Loucy (cell line): ENCODE data around the gene STUB1.

Source experiments
- H2AFZ ChIP-seq: fragments of 200-600 bp; sonication (generic); 2 replicates; pipeline ENCODE4 v1.6.0; 2016; ENCODE audit warnings: antibody characterized with exemption, mild to moderate bottlenecking, low read length, moderate library complexity
- H3F3A ChIP-seq: fragments of 200-600 bp; 2 replicates; pipeline ENCODE4 v1.6.0; 2016; ENCODE audit warnings: antibody characterized with exemption, low read depth, mild to moderate bottlenecking
- H3K27me3 ChIP-seq: fragments of 200-600 bp; sonication (generic); 2 replicates; pipeline ENCODE4 v1.6.1; 2014; ENCODE audit warnings: low read length, mild to moderate bottlenecking; ENCODE audit not compliant: insufficient read depth, poor library complexity, severe bottlenecking
- H3K36me3 ChIP-seq: fragments of 200-600 bp; sonication (generic); 2 replicates; pipeline ENCODE4 v1.6.1; 2016; ENCODE audit warnings: low read length; ENCODE audit not compliant: insufficient read depth
- H3K4me1 ChIP-seq: fragments of 200-600 bp; sonication (generic); 2 replicates; pipeline ENCODE4 v1.5.1; 2014; ENCODE audit warnings: low read length, mild to moderate bottlenecking; ENCODE audit not compliant: insufficient read depth, poor library complexity, severe bottlenecking
- H3K4me2 ChIP-seq: fragments of 200-600 bp; sonication (generic); 2 replicates; pipeline ENCODE4 v1.6.0; 2014; ENCODE audit warnings: antibody characterized with exemption, low read length, low read depth, mild to moderate bottlenecking; ENCODE audit not compliant: poor library complexity, severe bottlenecking
- H3K4me3 ChIP-seq: fragments of 200-600 bp; sonication (generic); 2 replicates; pipeline ENCODE4 v1.5.1; 2014; ENCODE audit warnings: low read length, mild to moderate bottlenecking, mixed read lengths; ENCODE audit not compliant: poor library complexity, severe bottlenecking
- H3K79me2 ChIP-seq: fragments of 200-600 bp; sonication (generic); 2 replicates; pipeline ENCODE4 v1.6.1; 2014; ENCODE audit warnings: low read length; ENCODE audit not compliant: insufficient read depth
- H3K9ac ChIP-seq: fragments of 200-600 bp; sonication (generic); 2 replicates; pipeline ENCODE4 v1.6.0; 2014; ENCODE audit warnings: mild to moderate bottlenecking, low read depth, low read length, moderate library complexity; ENCODE audit not compliant: poor library complexity, severe bottlenecking
- H3K9me2 ChIP-seq: fragments of 200-600 bp; sonication (generic); replicated peaks from 2 replicates; pipeline ENCODE4 v1.6.1; 2016; ENCODE audit warnings: low read depth, low read length, mixed read lengths
- H3K9me3 ChIP-seq: fragments of 200-600 bp; sonication (generic); 2 replicates; pipeline ENCODE4 v1.6.1; 2014; ENCODE audit warnings: mild to moderate bottlenecking, antibody characterized with exemption, low read length, low read depth; ENCODE audit not compliant: insufficient read depth
- H4K20me1 ChIP-seq: fragments of 200-600 bp; sonication (generic); 2 replicates; pipeline ENCODE4 v1.6.0; 2014; ENCODE audit warnings: antibody characterized with exemption, low read length, mild to moderate bottlenecking; ENCODE audit not compliant: insufficient read depth, poor library complexity, severe bottlenecking
- CTCF ChIP-seq: fragments of 200-600 bp; sonication (generic); conservative IDR thresholded peaks from 2 replicates; pipeline ENCODE4 v1.5.1; 2014; ENCODE audit warnings: mild to moderate bottlenecking, antibody characterized with exemption, low read length
- EZH2phosphoT487 ChIP-seq: fragments of 200-600 bp; IDR thresholded peaks from 2 replicates; pipeline ENCODE4 v1.6.1; 2018; ENCODE audit warnings: antibody characterized with exemption, mild to moderate bottlenecking, moderate library complexity, borderline replicate concordance

Gene STUB1

GRCh38 chr16:705431-706188 lies 25.4 kb downstream of the STUB1 start, which contains the start of gene FBXL16:
TSS of gene FBXL16 (minus strand) at chr16:705801. CDS start at chr16:697405, 8,396 bp downstream.
- H4K20me1 ChIP-seq, result no peaks in the 10 kb centered on the region
- no peaks in the 10 kb centered on the region for H3K4me1 ChIP-seq
- H3K9me3 ChIP-seq, result no peaks in the 10 kb centered on the region
- H2AFZ ChIP-seq, result no peak within 1 kb of the TSS
- no peak for TF ChIP-seq EZH2phosphoT487
- H3K9ac ChIP-seq, result no peak within 1 kb of the TSS
- no peaks in the 10 kb centered on the region for H3K9me2 ChIP-seq
- H3K4me3 ChIP-seq, result no peak within 1 kb of the TSS
- H3K79me2 ChIP-seq, result no peaks in the 10 kb centered on the region
- no peak within 1 kb of the TSS for H3K4me2 ChIP-seq
- no peaks in the 10 kb centered on the region for H3F3A ChIP-seq
- no peaks in the 10 kb centered on the region for H3K36me3 ChIP-seq
- no peaks in the 10 kb centered on the region for H3K27me3 ChIP-seq

DNA sequence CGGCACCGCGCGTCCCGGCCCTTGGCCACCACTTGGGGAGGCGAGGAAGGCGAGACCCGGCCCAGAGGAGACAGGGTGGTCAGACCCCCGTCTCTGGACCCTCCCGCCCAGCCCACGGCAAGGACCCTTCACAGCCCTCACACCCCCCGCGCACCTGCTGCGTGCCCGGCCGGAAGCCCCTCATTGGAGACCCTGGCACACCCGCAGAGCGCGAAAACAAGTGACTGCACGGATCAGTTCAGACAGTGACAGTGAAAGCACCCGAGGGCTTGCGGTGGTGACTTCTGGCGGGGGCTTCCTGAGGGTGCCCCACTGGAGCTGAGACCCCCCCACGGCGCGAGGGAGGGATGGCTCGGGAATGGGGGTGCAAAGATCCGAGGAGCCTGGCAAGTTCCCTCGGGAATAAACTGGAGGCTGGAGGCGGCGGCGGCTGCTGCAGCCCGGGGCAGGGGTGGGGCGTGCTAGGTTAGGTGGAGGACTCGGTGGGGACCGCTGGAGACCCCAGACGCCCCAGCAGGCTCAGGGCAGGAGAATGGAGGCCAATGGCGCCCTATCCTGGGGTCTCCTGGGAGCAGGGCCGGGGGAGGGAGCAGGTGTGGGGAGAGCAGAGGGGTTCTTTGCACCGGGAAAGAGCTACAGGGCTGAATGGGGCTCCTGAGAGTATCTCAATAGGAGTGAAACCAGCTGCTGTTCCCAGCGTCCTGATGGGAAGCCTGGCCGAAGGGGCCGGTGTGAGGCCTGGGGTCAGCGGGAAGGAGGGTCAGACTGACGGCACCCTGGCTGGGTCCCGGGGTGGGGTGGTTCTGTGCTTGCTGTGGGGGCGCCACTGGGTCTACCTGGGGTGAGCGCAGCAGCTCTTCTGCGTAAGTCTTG lies 26.2 kb downstream of the STUB1 start:
- Histone ChIP-seq H3K9ac (no peak overlapping the region), H4K20me1 (no peaks in the 10 kb centered on the region), H3K9me3 (no peaks in the 10 kb centered on the region), H3F3A (no peaks in the 10 kb centered on the region), H3K4me1 (no peaks in the 10 kb centered on the region), H3K9me2 (no peaks in the 10 kb centered on the region), H2AFZ (no peak overlapping the region), H3K36me3 (no peaks in the 10 kb centered on the region), H3K79me2 (no peaks in the 10 kb centered on the region), H3K4me3 (no peak overlapping the region), H3K4me2 (no peak overlapping the region), H3K27me3 (no peaks in the 10 kb centered on the region)
- TF ChIP-seq CTCF (no peak), EZH2phosphoT487 (no peak)

DNA sequence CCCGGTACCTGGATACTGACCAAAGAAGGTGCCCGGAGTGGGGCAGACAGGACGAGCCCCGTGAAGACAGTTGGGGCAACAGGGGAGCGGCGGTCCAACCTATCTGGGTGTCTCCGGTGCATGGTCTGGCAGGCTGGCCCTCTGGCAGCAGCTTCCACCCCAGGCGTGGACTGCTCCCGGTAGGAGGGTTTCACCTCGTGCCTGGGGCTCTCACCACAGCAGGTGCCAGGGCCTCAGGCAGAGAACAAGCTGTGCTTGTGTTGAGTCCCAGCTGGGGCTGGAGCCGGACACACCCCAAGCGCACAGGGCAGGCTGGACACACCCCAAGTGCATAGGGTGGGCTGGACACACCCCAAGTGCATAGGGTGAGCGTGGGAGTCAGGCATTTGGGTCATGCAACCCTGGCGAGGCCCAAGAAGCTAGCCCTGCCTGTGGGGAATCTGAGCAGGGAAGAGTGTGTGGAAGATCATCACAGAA lies 26.9 kb downstream of the STUB1 start:
- Histone ChIP-seq H3K9ac (no peak overlapping the region), H3F3A (no peaks in the 10 kb centered on the region), H3K4me2 (no peak overlapping the region), H3K9me2 (no peaks in the 10 kb centered on the region), H3K4me3 (no peak overlapping the region), H2AFZ (no peak overlapping the region), H3K4me1 (no peaks in the 10 kb centered on the region), H3K79me2 (no peaks in the 10 kb centered on the region), H3K36me3 (no peaks in the 10 kb centered on the region), H3K9me3 (no peaks in the 10 kb centered on the region), H4K20me1 (no peaks in the 10 kb centered on the region), H3K27me3 (no peaks in the 10 kb centered on the region)
- TF ChIP-seq CTCF, result no peak
- TF ChIP-seq EZH2phosphoT487, result no peak
